Inflammatory macrophage treated with lipopolysaccharide for 4 hours (primary cell): ENCODE data around the gene IGSF8.
"Not testable (repeated sequence)": the region's sequence is repeated elsewhere in the genome, so short reads cannot be mapped to it uniquely, and the experiment has no call there.

Experiments used
- DNase-seq: peaks from one replicate; pipeline ENCODE4 v3.0.0-alpha.2; 2020

Gene IGSF8

GRCh38 chr1:160127381-160127780, 29.0 kb upstream of the IGSF8 start:
- no peak for DNase-seq

- DNase-seq: not testable (repeated sequence)
Observed at GRCh38 chr1:160126342-160126741, 27.9 kb upstream of the IGSF8 start.

- DNase-seq: peak; percentile 52
Observed at GRCh38 chr1:160125746-160126145, 27.3 kb upstream of the IGSF8 start.

- peak; percentile 10 for DNase-seq
Observed at GRCh38 chr1:160124705-160125478, 26.5 kb upstream of the IGSF8 start.

GRCh38 chr1:160123726-160124125, 25.3 kb upstream of the IGSF8 start:
- no peak for DNase-seq

GRCh38 chr1:160122978-160123495, 24.6 kb upstream of the IGSF8 start:
- no peak for DNase-seq

GRCh38 chr1:160121388-160121787, 23.0 kb upstream of the IGSF8 start:
- DNase-seq: no peak

- no peak for DNase-seq
Observed at GRCh38 chr1:160120797-160121196, 22.4 kb upstream of the IGSF8 start.

GRCh38 chr1:160118928-160119327, 20.5 kb upstream of the IGSF8 start:
- no peak for DNase-seq

GRCh38 chr1:160117709-160118183, 19.3 kb upstream of the IGSF8 start:
- DNase-seq: no peak

- DNase-seq: no peak
Observed at GRCh38 chr1:160117300-160117699, 18.9 kb upstream of the IGSF8 start.

- DNase-seq: no peak
Observed at GRCh38 chr1:160116283-160117147, 18.1 kb upstream of the IGSF8 start.

- no peak for DNase-seq
Observed at GRCh38 chr1:160115545-160116282, 17.3 kb upstream of the IGSF8 start, which contains the start of gene ATP1A2. Gene ATP1A2 (plus strand): TSS chr1:160115759. CDS start chr1:160115862, 103 bp downstream.

GRCh38 chr1:160114085-160114484, 15.7 kb upstream of the IGSF8 start:
- no peak for DNase-seq

- no peak for DNase-seq
Observed at GRCh38 chr1:160113407-160113806, 15.0 kb upstream of the IGSF8 start.

GRCh38 chr1:160112357-160112756, 13.9 kb upstream of the IGSF8 start:
- no peak for DNase-seq

- not testable (repeated sequence) for DNase-seq
Observed at GRCh38 chr1:160111462-160111861, 13.0 kb upstream of the IGSF8 start.

- no peak for DNase-seq
Observed at GRCh38 chr1:160109686-160110085, 11.3 kb upstream of the IGSF8 start.

GRCh38 chr1:160108888-160109662, 10.7 kb upstream of the IGSF8 start:
- DNase-seq: peak; percentile 83

- no peak for DNase-seq
Observed at GRCh38 chr1:160107512-160107911, 9.1 kb upstream of the IGSF8 start.

- DNase-seq: no peak
Observed at GRCh38 chr1:160105155-160105554, 6.7 kb upstream of the IGSF8 start.

GRCh38 chr1:160104486-160104885, 6.1 kb upstream of the IGSF8 start:
- peak; percentile 78 for DNase-seq
